Upper lobe of left lung (tissue), 6 donors: Measurements from ENCODE around the gene CBFA2T3. TPM values are rescaled to one million over a fixed set of nuclear protein-coding genes. Genes with fewer than 3 reads are reported as not detected.
"Not testable (repeated sequence)": the region's sequence is repeated elsewhere in the genome, so short reads cannot be mapped to it uniquely, and the experiment has no call there.

Source experiments
- ATAC-seq, 2 donors: fragments of 200-7000 bp; cut with Tn5 transposase; one replicate each; pipeline ENCODE4 v1.9.1; 2022; ENCODE audit warnings: mild to moderate bottlenecking in 2 of 2, moderate library complexity in 2 of 2; ENCODE audit not compliant: low FRiP score in 2 of 2
- DNase-seq, 2 donors: peaks; one replicate each; pipeline ENCODE4 v3.0.0-alpha.2; 2019 to 2020
- H3K27ac ChIP-seq, 4 donors: fragments of 200-600 bp; sonication (generic); one replicate each; pipeline ENCODE4 v1.5.1; 2016 to 2019
- H3K27me3 ChIP-seq, 4 donors: fragments of 200-600 bp; sonication (generic); one replicate each; pipeline ENCODE4 v1.5.1; 2017 to 2019
- H3K36me3 ChIP-seq, 4 donors: fragments of 200-600 bp; sonication (generic); one replicate each; pipeline ENCODE4 v1.5.1; 2016 to 2019
- H3K4me1 ChIP-seq, 4 donors: fragments of 200-600 bp; sonication (generic); one replicate each; pipeline ENCODE4 v1.5.1; 2018 to 2019
- H3K4me3 ChIP-seq, 4 donors: fragments of 200-600 bp; sonication (generic); one replicate each; pipeline ENCODE4 v1.5.1; 2017 to 2019; ENCODE audit warnings: mild to moderate bottlenecking in 2 of 4, moderate library complexity in 1 of 4
- H3K9me3 ChIP-seq, 4 donors: fragments of 200-600 bp; sonication (generic); one replicate each; pipeline ENCODE4 v1.5.1; 2018 to 2019
- CTCF ChIP-seq, 6 experiments: fragments of 450-650 bp in 4 of 6; fragments of 200-600 bp in 2 of 6; sonication (generic) in 2 of 6; IDR thresholded peaks; one replicate each; pipeline ENCODE4 v1.5.1; 2016 to 2019; ENCODE audit warnings: antibody characterized with exemption in 6 of 6
- EP300 ChIP-seq, 4 donors: sonication (generic); formaldehyde crosslinking; IDR thresholded peaks; one replicate each; pipeline ENCODE4 v1.5.1; 2017; ENCODE audit warnings: antibody characterized with exemption in 4 of 4, control low read depth in 2 of 4
- POLR2A ChIP-seq, 4 donors: fragments of 450-650 bp; IDR thresholded peaks; one replicate each; pipeline ENCODE4 v1.5.1; 2016 to 2017; ENCODE audit warnings: antibody characterized with exemption in 4 of 4, mild to moderate bottlenecking in 2 of 4
- POLR2AphosphoS5 ChIP-seq, 2 donors: sonication (generic); formaldehyde crosslinking; IDR thresholded peaks; one replicate each; pipeline ENCODE4 v1.5.1; 2017; ENCODE audit warnings: antibody characterized with exemption in 2 of 2
- WGBS, 2 donors: methylation state at CpG; one replicate each; pipeline ENCODE4 v1.1.5; 2017 to 2018; 5-methylcytosine and 5-hydroxymethylcytosine counted together
- total RNA-seq, 6 donors: library from RNA; depleted of rRNA in 4 of 6; stranded (reverse); fragments of >200 nt in 4 of 6; gene quantifications; one replicate each; pipeline versions ENCODE4 v1.1.0 to v1.2.1, GENCODE V29; 2016 to 2021
- donor health status: DM: no; HTN: no; CAD: no; lungs with moderate emphysema.
- donor health status: DM: no; HTN: yes; CAD: no; lungs with severe emphysema.

CBFA2T3 gene
- total RNA-seq, 6 donors from 2014 or later = 2.7 to 33.5 (median 15.2) TPM

- WGBS, 2 donors = 61 to 71% methylated on average over 2 of the region's 2 CpGs
- H3K27me3 ChIP-seq = peaks cover 0 to 7% (median 0%) of the 10 kb centered on the region in 4 donors
- H3K4me1 ChIP-seq = no peaks in the 10 kb centered on the region
- TF ChIP-seq POLR2AphosphoS5 (IDR thresholded peaks at IDR 0.05) (no peak), CTCF (IDR thresholded peaks at IDR 0.05) (no peak), POLR2A (IDR thresholded peaks at IDR 0.05) (no peak), EP300 (IDR thresholded peaks at IDR 0.05) (no peak)
- ATAC-seq = no peak
- DNase-seq = no peak
- H3K4me3 ChIP-seq = no peak overlapping the region
- H3K36me3 ChIP-seq = no peaks in the 10 kb centered on the region
- no peak overlapping the region for H3K27ac ChIP-seq
- no peaks in the 10 kb centered on the region for H3K9me3 ChIP-seq
Observed at GRCh38 chr16:89012622-89012995, 35.6 kb upstream of the CBFA2T3 start.

DNA sequence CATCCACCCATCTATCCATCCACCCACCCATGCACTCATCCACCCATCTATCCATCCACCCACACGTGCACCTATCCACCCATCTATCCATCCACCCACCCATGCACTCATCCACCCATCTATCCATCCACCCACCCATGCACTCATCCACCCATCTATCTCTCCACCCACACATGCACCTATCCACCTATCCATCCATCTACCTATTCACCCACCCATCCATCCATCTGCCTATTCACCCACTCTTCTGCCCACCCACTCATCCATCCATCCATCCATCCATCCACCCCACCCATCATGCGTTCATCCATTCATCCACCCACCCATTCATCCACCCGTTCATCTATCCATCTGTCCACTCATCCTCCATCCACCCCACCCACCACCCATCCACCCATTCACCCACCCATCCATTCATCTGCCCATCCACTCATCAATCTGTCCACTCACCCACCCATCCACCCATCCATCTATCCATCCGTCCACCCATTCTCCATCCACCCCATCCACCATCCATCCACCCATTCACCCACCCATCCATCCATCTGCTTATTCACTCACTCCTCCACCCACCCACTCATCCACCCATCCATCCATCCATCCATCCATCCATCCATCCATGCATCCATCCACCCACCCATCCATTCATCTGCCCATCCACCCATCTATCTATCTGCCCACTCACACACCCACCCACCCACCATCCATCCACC, 35.1 kb upstream of the CBFA2T3 start:
- DNase-seq (no peak), ATAC-seq (no peak)
- Histone ChIP-seq H3K27ac (no peak overlapping the region), H3K4me1 (no peaks in the 10 kb centered on the region), H3K36me3 (no peaks in the 10 kb centered on the region), H3K27me3 (peaks cover 0 to 7% (median 0%) of the 10 kb centered on the region in 4 donors), H3K4me3 (no peak overlapping the region), H3K9me3 (no peaks in the 10 kb centered on the region)
- no peak for TF ChIP-seq EP300 (IDR thresholded peaks at IDR 0.05)
- no peak for TF ChIP-seq CTCF (IDR thresholded peaks at IDR 0.05)
- no peak for TF ChIP-seq POLR2A (IDR thresholded peaks at IDR 0.05)
- TF ChIP-seq POLR2AphosphoS5 (IDR thresholded peaks at IDR 0.05) = no peak
- 79 to 83% methylated on average over 4 of the region's 4 CpGs for WGBS, 2 donors

DNA sequence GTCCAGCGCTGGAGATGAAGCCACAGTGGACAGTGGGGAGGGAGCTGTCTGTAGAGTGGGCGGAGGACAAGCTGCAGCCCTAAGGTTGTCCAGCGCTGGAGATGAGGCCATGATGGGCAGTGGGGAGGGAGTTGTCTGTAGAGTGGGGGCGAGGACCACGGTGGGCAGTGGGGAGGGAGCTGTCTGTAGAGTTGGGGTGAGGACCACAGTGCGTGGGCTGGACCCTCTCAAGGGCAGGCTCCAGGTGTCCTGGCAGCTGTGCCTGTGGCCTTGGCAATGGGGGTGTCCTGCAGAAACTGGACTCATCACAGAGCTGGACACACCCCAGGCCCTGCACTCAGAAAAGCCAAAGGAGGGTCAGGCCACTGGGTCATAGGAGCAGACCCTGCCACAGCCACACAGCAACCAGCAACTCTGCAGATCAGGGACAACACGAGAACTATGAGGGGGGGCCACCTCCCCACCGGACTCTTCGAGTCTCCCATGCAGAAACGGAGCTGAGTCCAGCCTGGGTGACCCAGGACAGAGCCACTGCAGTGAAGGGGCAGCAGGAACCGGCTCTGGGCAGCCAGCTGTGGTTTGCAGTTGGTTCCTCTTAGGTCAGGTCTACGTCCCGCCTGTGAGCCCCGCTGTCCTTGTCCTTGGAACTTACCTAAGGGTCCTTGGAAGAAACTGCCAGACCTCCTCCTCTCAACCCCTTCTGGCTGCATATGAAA, 33.4 kb upstream of the CBFA2T3 start:
- Histone ChIP-seq H3K4me1 (no peaks in the 10 kb centered on the region), H3K4me3 (no peak overlapping the region), H3K36me3 (no peaks in the 10 kb centered on the region), H3K27ac (no peak overlapping the region), H3K27me3 (peaks cover 0 to 7% (median 0%) of the 10 kb centered on the region in 4 donors), H3K9me3 (no peaks in the 10 kb centered on the region)
- no peak for ATAC-seq
- 73 to 89% methylated on average over 12 to 13 of the region's 14 CpGs for WGBS, 2 donors
- no peak for TF ChIP-seq CTCF (IDR thresholded peaks at IDR 0.05)
- no peak for TF ChIP-seq POLR2A (IDR thresholded peaks at IDR 0.05)
- no peak for TF ChIP-seq EP300 (IDR thresholded peaks at IDR 0.05)
- no peak for TF ChIP-seq POLR2AphosphoS5 (IDR thresholded peaks at IDR 0.05)
- DNase-seq = no peak

GRCh38 chr16:89009343-89010209, 32.6 kb upstream of the CBFA2T3 start:
- no peaks in the 10 kb centered on the region for H3K9me3 ChIP-seq
- no peak for ATAC-seq
- H3K4me1 ChIP-seq = no peaks in the 10 kb centered on the region
- H3K4me3 ChIP-seq = no peak overlapping the region
- peaks cover 0 to 7% (median 0%) of the 10 kb centered on the region in 4 donors for H3K27me3 ChIP-seq
- H3K36me3 ChIP-seq = no peaks in the 10 kb centered on the region
- WGBS, 2 donors = 48 to 54% methylated on average over 15 to 17 of the region's 17 CpGs
- TF ChIP-seq POLR2A (IDR thresholded peaks at IDR 0.05) = no peak
- TF ChIP-seq EP300 (IDR thresholded peaks at IDR 0.05) = no peak
- no peak for TF ChIP-seq POLR2AphosphoS5 (IDR thresholded peaks at IDR 0.05)
- no peak for TF ChIP-seq CTCF (IDR thresholded peaks at IDR 0.05)
- no peak for DNase-seq
- no peak overlapping the region for H3K27ac ChIP-seq

- not testable (repeated sequence) for ATAC-seq, H3K4me3 ChIP-seq, H3K27ac ChIP-seq, DNase-seq, H3K9me3 ChIP-seq, H3K4me1 ChIP-seq, H3K36me3 ChIP-seq
- H3K27me3 ChIP-seq = peaks cover 0 to 10% (median under 1%) of the 10 kb centered on the region in 4 donors
- WGBS, 2 donors = 78 to 85% methylated on average over 4 of the region's 4 CpGs
Observed at GRCh38 chr16:89008796-89009195, 31.8 kb upstream of the CBFA2T3 start.
